Fibroblast of skin of left quadriceps (primary cell): ENCODE data around the gene CLEC2B.

Experiments used
- DNase-seq, 2 experiments: peaks; one replicate each; pipeline ENCODE4 v3.0.0-alpha.2; 2013; ENCODE audit warnings: low read depth in 2 of 2

CLEC2B gene

DNA sequence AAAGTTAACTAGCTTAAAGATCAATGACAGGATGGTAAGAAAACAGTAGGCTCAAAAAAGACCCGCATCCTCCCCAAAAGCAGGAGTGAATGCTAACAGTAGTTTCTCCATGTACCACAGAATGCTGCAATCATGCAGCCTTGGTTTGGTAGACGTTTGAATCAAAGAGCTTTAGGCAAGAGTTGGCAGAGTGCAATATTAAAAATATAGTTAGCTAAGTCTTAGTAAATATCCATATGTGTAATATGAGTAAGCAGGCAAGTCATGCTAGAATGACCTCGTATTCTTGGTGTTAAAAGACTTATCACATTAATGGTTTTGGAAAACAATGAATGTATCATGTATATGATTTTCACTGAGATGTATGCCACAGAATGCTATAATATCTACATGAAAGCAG is 60.6 kb downstream of the CLEC2B start:
- no peak for DNase-seq

DNA sequence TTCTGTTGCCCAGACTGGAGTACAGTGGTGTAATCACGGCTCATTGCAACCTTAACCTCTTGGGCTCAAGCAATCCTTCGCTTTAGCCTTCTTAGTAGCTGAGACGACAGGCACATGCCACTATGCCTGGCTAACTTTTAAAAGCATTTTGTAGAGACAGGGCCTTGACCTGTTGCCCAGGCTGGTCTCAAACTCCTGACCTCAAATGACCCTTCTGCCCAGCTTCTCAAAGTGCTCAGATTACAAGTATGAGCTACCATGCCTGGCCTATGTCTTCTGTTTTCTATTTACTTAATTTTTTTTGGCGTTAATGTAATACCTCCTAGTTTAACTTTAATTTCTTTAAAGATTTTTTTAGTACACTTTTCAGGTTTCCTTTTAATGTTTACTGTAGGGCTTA is 62.4 kb downstream of the CLEC2B start:
- no peak for DNase-seq

DNA sequence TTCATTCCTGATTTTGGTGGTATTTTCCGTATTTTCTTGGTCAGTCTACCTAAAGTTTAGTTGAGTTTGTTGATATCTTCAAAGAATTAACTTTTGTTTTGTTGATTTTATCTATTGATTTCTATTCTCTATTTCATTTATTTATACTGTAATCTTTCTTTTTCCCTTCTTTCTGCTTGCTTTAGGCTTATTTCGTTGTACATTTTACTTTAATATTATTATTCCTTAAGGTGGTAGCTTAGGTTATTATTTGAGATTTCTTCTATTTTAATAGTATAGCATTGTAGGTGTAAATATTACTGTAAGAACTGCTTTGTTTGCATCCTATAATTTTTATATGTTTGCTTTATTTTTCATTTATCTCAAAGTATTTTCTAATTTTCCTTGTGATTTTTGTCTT is 63.3 kb downstream of the CLEC2B start:
- DNase-seq, result no peak
